GF-D8 (cell line): ENCODE results near the gene DTHD1.

ENCODE experiments used
- DNase-seq: peaks from one replicate; lab custom pipeline; 2025; lab: John Stamatoyannopoulos, UW

DTHD1 gene

GRCh38 chr4:36269533-36270173 lies 11.8 kb upstream of the DTHD1 start:
- DNase-seq, result no peak

DNA sequence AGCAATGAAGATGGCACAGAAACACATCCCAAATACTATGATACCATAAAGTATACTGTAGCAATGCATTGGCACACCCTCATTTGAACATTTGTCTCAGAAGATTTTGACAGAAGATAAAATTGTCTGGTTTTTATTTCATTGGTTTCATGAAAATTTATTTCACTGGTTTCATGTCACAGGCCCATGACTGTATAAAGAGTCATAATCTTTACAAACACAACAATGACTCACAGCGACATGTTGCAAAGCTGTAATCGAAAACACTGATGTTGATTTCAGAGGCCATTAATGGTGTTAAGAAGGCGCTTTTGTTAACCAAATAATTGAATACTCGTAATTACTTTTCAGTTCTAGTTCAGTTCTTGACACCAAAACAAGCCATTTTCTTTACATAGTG lies 8.1 kb upstream of the DTHD1 start:
- DNase-seq, result no peak

- no peak for DNase-seq
These were observed 7.3 kb upstream of the DTHD1 start for GRCh38 chr4:36274158-36274557.

DNA sequence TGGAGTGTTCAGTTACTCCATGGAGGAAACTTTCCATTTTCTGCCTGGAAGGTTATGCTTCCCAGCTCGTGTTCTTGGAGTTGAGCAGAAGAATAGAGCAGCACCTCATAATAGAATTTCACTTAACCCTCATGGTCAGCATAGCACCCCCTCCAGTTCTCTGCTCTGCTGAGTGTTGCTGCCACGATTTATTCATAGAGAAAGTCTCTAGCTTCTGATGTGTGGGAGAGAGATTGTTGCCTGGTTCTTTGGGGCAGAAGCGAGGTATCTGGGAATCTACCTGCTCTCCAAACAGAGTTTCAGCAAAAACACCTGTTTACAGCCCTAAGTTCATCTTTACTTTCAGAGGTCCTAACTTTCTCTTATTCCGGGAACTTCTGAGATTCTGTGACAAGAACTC lies 3.9 kb upstream of the DTHD1 start:
- DNase-seq, result no peak

GRCh38 chr4:36278789-36279188 lies 2.6 kb upstream of the DTHD1 start:
- no peak for DNase-seq

GRCh38 chr4:36280555-36280954 lies 861 bp upstream of the DTHD1 start:
- no peak for DNase-seq

DNA sequence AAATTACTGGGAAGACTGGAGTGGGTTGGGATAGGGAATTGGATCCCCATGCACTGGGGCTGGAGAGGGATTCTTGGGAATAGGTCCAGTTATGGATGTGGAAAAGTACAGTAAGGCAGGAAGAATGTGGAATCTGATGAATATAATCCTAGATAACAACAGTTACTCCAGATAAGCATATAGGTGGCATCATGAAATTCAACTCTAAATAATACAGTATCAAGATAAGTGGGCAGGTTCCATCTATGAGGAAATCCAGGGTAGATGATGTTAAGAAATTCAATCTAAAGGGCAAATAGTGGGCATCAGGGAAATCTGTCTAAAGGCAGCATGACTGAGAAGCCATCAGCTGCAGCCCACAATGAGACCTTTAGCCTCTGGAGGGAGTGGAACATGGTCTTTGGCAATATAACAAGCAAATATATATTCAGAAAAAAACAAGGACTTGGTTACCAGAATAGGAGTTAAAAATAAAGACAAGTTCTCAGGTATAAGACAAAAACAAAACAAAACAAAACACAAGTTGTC lies 1.2 kb downstream of the DTHD1 start:
- DNase-seq, result no peak

DNA sequence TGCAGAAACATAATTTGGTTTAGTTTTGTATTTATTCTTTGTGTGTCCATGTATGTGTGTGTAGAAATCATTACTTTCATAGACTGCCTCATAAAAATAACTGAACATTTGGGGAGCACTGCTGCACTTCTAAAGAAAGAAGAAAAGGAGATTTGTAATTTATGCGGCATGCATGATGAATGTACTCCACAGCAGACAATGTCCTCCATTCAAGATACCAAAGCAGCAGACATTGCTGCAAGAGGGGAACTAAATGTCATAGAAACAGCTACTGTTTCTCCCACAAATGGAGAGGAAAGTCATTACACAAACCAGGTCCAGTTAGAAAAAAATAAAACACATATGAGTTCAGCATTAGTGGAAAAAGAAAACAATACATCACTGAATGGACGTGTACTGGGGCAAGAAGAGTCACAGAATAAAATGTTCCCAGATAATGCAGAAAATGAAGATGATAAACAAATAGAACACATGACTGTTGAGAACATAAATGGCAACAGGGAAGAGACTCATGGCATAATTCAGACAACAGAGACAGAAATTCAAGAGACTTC lies 2.6 kb downstream of the DTHD1 start:
- DNase-seq, result no peak

- DNase-seq, result no peak
These were observed 4.5 kb downstream of the DTHD1 start for GRCh38 chr4:36285784-36286480.

GRCh38 chr4:36286481-36286871 lies 5.1 kb downstream of the DTHD1 start:
- no peak for DNase-seq

DNA sequence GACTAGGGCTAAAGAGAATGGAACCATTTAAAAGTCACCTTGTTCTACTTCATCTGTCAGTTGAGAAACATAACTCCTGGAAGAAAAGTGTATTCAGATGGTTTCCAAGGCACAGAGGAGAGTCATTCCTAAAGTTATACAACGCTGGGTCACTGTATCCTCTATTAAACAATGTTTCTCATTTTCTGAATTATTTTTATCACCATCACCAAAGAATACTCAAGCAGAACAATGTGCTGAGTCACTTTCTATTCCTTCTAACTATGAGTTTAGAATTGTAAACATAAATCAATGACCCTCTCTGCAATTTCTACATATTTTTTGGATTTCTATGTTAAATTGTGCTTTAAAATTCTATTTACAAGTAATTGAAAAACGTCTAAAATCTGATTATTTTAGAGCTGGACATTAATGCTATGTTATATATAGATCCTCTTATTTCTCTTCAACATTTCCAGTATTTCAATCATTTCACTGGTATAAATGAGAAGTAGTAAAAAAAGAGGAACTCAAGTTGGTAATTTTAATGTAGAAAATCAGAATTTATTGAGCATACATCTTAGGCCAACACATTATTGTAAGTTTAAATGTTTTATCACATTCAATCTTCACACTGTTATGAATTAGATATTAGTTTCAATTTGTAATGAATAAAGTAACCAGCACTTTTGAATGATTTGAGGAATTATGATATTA lies 7.5 kb downstream of the DTHD1 start:
- DNase-seq, result no peak

- DNase-seq, result no peak
These were observed 9.2 kb downstream of the DTHD1 start for GRCh38 chr4:36290641-36291040.

DNA sequence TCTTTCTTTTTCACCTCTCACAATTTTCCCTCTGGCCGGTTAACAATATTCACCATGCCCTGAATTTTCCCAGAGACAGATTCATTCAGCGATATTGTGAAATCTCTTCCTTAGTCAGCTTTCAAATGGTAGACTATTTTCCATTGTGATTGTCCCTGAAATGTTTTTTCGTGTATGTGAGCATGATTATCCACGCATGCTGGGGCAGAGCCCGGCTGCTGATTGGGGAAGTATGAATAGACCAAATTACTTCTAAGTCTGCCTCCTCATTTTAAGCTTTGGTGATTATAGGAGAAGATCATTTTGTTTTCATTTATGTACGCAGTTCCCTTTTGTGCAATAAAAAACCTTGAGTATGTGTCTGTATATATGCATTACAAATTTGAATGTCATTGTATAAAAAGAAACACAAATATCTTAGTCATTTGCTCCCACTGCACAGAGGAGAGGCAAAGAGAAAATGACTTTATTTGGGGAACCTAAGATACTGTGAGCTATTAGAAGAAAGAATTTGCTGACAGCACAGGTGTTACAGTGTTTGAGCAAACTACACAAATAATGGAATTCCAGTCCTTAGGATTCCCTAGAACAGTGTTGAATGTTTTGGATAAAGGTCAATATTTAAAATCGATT lies 11.3 kb downstream of the DTHD1 start:
- no peak for DNase-seq

- DNase-seq, result no peak
These were observed 19.7 kb downstream of the DTHD1 start for GRCh38 chr4:36301127-36301526.

DNA sequence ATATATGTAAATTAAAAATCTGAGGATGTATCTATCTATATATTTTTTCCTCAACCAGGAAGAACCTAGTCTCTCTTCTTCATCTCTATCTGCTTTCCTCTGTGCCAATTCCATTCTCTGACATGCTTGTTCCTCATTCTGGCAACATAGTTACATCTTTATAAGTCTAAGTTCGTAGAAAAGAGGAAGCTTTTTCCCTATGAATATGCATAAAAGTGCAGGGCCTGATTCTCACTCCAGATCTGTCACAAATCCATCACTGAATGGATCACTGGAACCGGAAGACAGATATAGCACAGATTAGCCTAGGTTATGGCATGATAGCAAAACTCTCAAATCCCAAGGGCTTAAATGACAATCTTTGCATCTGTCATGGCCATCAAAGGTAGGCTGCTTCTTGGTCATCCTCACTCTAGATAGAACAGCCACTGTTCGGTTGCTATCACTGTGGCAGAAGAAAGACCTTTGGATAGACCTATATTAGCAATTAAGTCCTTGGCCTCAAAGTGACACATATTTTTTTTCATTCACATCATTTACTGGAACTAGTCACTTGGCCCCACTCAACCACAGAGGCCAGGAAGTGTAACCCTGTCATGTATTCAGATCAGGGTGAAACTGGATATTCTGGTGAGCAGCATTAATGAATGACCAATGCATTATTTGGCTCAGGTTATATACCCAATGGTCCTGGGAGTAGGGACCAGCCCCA lies 22.2 kb downstream of the DTHD1 start:
- DNase-seq, result peak; percentile 29

GRCh38 chr4:36304138-36304681 lies 22.8 kb downstream of the DTHD1 start:
- DNase-seq, result no peak

GRCh38 chr4:36308150-36308549 lies 26.7 kb downstream of the DTHD1 start:
- no peak for DNase-seq

DNA sequence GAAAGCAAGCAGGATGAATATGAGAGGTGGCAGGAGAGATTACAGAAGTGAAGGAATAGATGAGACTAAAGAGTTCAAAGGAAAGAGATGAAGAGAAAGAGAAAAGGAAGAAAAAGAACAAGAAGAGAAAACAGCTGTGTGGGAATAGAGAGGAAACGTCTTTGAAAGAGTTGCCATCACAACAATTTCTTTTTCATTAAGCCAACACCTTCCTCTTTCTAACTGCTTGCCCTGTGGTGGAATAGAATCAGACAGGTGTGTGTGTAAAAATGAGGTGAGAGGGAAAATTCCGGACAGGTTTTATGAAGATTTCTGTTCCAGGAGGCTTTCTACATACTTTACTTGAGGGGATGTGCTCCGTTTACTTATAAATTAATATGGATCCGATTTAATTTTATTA lies 28.8 kb downstream of the DTHD1 start:
- no peak for DNase-seq

DNA sequence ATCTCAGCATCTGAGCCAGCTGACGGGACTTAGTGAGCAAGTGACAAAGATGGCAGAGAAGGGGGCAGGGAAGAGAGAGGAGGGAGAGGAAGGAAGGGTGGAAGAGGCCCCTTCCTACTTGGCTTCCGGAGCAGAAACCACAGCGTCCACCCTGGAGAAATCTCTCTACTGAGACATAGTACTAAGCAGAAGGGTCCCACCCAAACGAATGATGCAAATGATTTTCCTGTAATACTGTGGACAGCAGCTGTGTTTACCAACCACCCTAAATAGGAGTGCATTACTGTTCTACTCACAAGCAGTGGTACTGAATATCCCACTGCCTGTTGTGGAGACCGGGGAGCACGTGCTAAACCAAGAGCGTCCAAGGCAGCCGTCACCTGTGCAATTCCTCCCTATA lies 29.4 kb downstream of the DTHD1 start:
- peak; percentile 88 for DNase-seq

DNA sequence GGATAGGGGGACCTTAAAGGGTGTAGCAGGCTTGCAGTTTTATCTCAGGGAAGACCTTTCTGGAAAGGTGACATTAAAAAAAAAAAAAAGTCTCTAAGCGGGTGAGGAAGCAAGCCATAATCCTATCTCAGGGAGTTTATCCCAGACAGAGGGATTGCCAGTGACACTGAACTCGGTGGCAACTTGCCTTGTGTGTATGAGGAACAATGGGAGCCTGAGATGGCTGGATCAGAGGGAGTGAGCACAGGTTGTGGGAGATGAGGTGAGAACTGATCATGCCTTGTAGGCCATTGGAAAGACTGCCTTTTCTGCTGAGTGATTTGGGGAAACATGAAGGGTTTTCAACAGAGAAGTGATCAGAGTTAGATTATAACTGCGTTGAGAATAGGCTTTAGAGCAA lies 31.1 kb downstream of the DTHD1 start:
- DNase-seq, result no peak

DNA sequence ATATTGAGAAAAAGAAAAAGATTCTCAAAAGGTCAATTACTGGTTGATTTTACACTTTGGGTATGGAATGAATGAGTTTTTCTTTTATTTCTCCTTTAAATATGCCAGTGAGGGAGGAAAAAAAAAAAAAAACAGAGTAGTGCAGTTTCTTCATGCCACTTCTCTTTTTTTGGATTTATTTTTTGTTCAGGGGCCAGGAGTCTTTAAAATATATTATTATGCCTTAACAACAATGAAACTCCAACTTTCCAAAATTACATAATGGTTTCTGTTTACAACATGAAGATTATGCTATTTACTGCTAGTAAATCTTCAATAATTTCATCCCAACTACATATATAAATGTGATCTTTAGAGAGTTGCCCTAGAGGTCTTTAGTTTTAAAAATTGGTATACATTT lies 31.9 kb downstream of the DTHD1 start:
- DNase-seq, result no peak
